ENCODE data around the gene ACBD3. TPM values are rescaled to one million over a fixed set of nuclear protein-coding genes. Genes with fewer than 3 reads are reported as not detected.

ACBD3 gene
- total and polyA plus RNA-seq, 2 of the 8 experiments (the other 6 are each of a cell fraction or from before 2014, with no cell fraction given) = 8.4 to 29.4 TPM

DNA sequence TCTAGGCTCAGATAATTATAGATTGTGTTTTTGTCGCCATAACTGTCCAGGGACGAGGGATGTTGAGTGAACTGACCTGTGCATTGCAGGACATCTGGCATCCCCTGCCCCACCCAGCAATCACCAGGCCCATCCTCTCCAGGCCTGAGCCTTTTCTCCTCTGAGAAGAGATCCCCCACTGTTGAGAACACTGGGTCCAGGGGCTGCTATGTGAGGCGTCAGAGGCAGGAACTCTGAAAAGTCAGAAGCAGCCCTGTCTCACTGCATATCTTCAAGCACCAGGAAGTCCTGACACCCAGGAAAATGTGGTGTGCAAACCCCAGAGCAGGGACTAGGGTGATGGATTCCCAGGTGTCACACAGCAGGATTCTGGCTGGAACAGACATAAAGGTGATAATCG, 17.1 kb upstream of the ACBD3 start:
- Histone ChIP-seq H4K91ac (replicated peaks; ENCODE audit: insufficient read length, low read length) (no peak overlapping the region), H4K20me1 (replicated peaks in 1 of 2; ENCODE audit: control insufficient read depth in 1 of 2, insufficient read depth in 2 of 2, low read length in 2 of 2) (no peaks in the 10 kb centered on the region), H3K23me2 (ENCODE audit: low read depth, low read length) (no peaks in the 10 kb centered on the region), H2BK120ac (replicated peaks; ENCODE audit: low read depth, low read length) (no peak overlapping the region), H2AFZ (ENCODE audit: low read length) (peak overlapping the region; percentile 26; the same call in 1 of the 2 replicates), H3K79me2 (ENCODE audit: control insufficient read depth in 1 of 2, insufficient read depth in 2 of 2, low read length in 2 of 2) (no peaks in the 10 kb centered on the region), H3K4me1 (replicated peaks in 1 of 4; ENCODE audit: control insufficient read depth in 3 of 4, insufficient read depth in 4 of 4, low read length in 3 of 4) (peaks cover 0 to 4% (median 2%) of the 10 kb centered on the region in 4 experiments; a peak in 3 of 7 replicates), H3K36me3 (ENCODE audit: control insufficient read depth in 2 of 4, insufficient read depth in 4 of 4, low read length in 3 of 4) (no peaks in the 10 kb centered on the region), H3K4me2 (ENCODE audit: insufficient read depth in 1 of 2, low read depth in 2 of 2, low read length in 2 of 2) (no peak overlapping the region), H3K4ac (replicated peaks; ENCODE audit: insufficient read length, low read depth, low read length) (no peak overlapping the region), H3K27me3 (replicated peaks in 1 of 4; ENCODE audit: control insufficient read depth in 3 of 4, extremely low read depth in 1 of 4, insufficient read depth in 3 of 4, low read length in 3 of 4) (no peaks in the 10 kb centered on the region; a peak in 1 of 7 replicates), H3K27ac (ENCODE audit: low read depth, low read length) (no peak overlapping the region), H3K9me3 (ENCODE audit: insufficient read depth in 2 of 2, low read depth in 1 of 2, low read length in 1 of 2) (no peaks in the 10 kb centered on the region), H3K23ac (ENCODE audit: insufficient read length) (no peak overlapping the region), H3K18ac (ENCODE audit: extremely low read depth, low read length) (peak overlapping the region; percentile 48; the same call in 1 of the 2 replicates), H3K4me3 (ENCODE audit: extremely low read depth in 1 of 4, insufficient read depth in 2 of 4, low read depth in 3 of 4, low read length in 4 of 4) (no peak overlapping the region), H3K56ac (replicated peaks; ENCODE audit: insufficient read length, low read depth, low read length) (no peak overlapping the region), H3K14ac (ENCODE audit: insufficient read length) (no peak overlapping the region), H2AK5ac (ENCODE audit: low read depth, low read length) (no peak overlapping the region), H4K5ac (ENCODE audit: insufficient read length, low read depth, low read length) (no peak overlapping the region), H2BK5ac (ENCODE audit: low read depth, low read length) (no peak overlapping the region), H2BK15ac (ENCODE audit: low read length) (no peak overlapping the region), H4K8ac (ENCODE audit: extremely low read depth, insufficient read depth, low read length) (no peak overlapping the region), H2BK20ac (ENCODE audit: low read length) (no peak overlapping the region), H2BK12ac (ENCODE audit: low read depth, low read length) (peak overlapping the region; percentile 50; the same call in 1 of the 2 replicates), H3K9ac (replicated peaks in 1 of 4; ENCODE audit: extremely low read depth in 1 of 4, low read depth in 3 of 4, low read length in 3 of 4) (no peak overlapping the region), H3K79me1 (ENCODE audit: low read depth, low read length) (no peaks in the 10 kb centered on the region)
- FAIRE-seq = no peak
- DNase-seq (ENCODE audit: low read depth in 1 of 2, low spot score in 2 of 2) = no peak
- TF ChIP-seq, protein P1, sequence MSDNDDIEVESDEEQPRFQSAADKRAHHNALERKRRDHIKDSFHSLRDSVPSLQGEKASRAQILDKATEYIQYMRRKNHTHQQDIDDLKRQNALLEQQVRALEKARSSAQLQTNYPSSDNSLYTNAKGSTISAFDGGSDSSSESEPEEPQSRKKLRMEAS (IDR thresholded peaks at IDR 0.05) = no peak
- TF ChIP-seq, protein P2, sequence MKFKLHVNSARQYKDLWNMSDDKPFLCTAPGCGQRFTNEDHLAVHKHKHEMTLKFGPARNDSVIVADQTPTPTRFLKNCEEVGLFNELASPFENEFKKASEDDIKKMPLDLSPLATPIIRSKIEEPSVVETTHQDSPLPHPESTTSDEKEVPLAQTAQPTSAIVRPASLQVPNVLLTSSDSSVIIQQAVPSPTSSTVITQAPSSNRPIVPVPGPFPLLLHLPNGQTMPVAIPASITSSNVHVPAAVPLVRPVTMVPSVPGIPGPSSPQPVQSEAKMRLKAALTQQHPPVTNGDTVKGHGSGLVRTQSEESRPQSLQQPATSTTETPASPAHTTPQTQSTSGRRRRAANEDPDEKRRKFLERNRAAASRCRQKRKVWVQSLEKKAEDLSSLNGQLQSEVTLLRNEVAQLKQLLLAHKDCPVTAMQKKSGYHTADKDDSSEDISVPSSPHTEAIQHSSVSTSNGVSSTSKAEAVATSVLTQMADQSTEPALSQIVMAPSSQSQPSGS (IDR thresholded peaks at IDR 0.05; ENCODE audit: low read length) = no peak
- no peak for TF ChIP-seq KDM5A (IDR thresholded peaks at IDR 0.05; ENCODE audit: low read length)
- TF ChIP-seq RAD21 (IDR thresholded peaks at IDR 0.05 in 1 of 2, conservative IDR thresholded peaks at IDR 0.05 in 1 of 2; ENCODE audit: low read depth in 2 of 2, low read length in 2 of 2) = no peak
- TF ChIP-seq RBBP5 (IDR thresholded peaks at IDR 0.05; ENCODE audit: borderline replicate concordance, low read depth, low read length) = no peak
- no peak for TF ChIP-seq HDAC2 (IDR thresholded peaks at IDR 0.05; ENCODE audit: borderline replicate concordance in 1 of 2, low read depth in 2 of 2, low read length in 2 of 2)
- ChIA-PET CTCF (ENCODE audit: partially characterized antibody) (interaction anchor here (9.9 to 10.3 kb wide), 2 partner anchors 22 to 77 kb away, joined by 103 to 139 read pairs; partner anchors contain the start of gene MIXL1), POLR2A (ENCODE audit: partially characterized antibody) (no interaction called here)
- 78% methylated on average over 4 of the region's 4 CpGs; no CpG with 5 or more reads in 1 of the 2 experiments for WGBS, 2 experiments (ENCODE audit: extremely low coverage in 1 of 2, insufficient coverage in 1 of 2, insufficient read length in 1 of 2, insufficient replicate concordance in 2 of 2, low coverage in 1 of 2, low lambda C conversion rate in 2 of 2, missing lambda C conversion rate in 1 of 2)
